Fibroblast of lung (primary cell): ENCODE results near the gene CYP4Z1.

Experiments
- CTCF ChIP-seq, 2 donors: IDR thresholded peaks in 1 of 2; conservative IDR thresholded peaks in 1 of 2; 1 replicate in 1 of 2; 2 replicates in 1 of 2; pipeline ENCODE4 v1.5.1; 2011 to 2012; ENCODE audit warnings: low read length in 2 of 2, control low read depth in 1 of 2, inconsistent platforms in 1 of 2, low read depth in 1 of 2, mild to moderate bottlenecking in 1 of 2
- EZH2 ChIP-seq: IDR thresholded peaks from 2 replicates; pipeline ENCODE4 v1.5.1; 2012; ENCODE audit warnings: low read length, control low read depth, mild to moderate bottlenecking; ENCODE audit errors: missing control alignments

- TF ChIP-seq CTCF (conservative IDR thresholded peaks at IDR 0.05 in 1 of 2, IDR thresholded peaks at IDR 0.05 in 1 of 2; ENCODE audit: low read depth in 1 of 2, low read length in 2 of 2) (no peak), EZH2 (no peak)
Observed at GRCh38 chr1:47164552-47164951, 97.5 kb downstream of the CYP4Z1 start.
